PC-9 (cell line): ENCODE data around the gene CDC16.

ENCODE experiments used
- CTCF ChIP-seq: fragments of 200-600 bp; sonication (generic); conservative IDR thresholded peaks from 2 replicates; pipeline ENCODE4 v1.6.1; 2017; ENCODE audit warnings: mixed run types, antibody characterized with exemption, mild to moderate bottlenecking, moderate library complexity
- EZH2 ChIP-seq: fragments of 200-600 bp; sonication (generic); IDR thresholded peaks from 2 replicates; pipeline ENCODE4 v1.8.0; 2017; ENCODE audit warnings: antibody characterized with exemption, low read depth

GRCh38 chr13:114299604-114300305 is 65.1 kb downstream of the CDC16 start:
- no peak for TF ChIP-seq CTCF
- no peak for TF ChIP-seq EZH2
